Measurements from ENCODE around the gene SLIRP.

- TF ChIP-seq POLR2A (IDR thresholded peaks at IDR 0.05) (no peak), CTCF (IDR thresholded peaks at IDR 0.05) (no peak), POLR2AphosphoS5 (IDR thresholded peaks at IDR 0.05) (no peak)
These were observed 7.0 kb downstream of the SLIRP start for GRCh38 chr14:77714926-77715325.
